K562 (cell line): ENCODE data around the gene ENTR1. TPM values are rescaled to one million over a fixed set of nuclear protein-coding genes. Genes with fewer than 3 reads are reported as not detected.

ENCODE experiments used
- KDM1A ChIP-seq, 2 experiments: fragments of 450-650 bp; IDR thresholded peaks; 2 replicates each; pipeline ENCODE4 v1.6.1; 2016; ENCODE audit warnings: mild to moderate bottlenecking in 2 of 2
- MTA1 ChIP-seq: fragments of 450-650 bp; IDR thresholded peaks from 2 replicates; pipeline ENCODE4 v1.6.1; 2017; ENCODE audit warnings: borderline replicate concordance
- POLR2B ChIP-seq: fragments of 450-650 bp; IDR thresholded peaks from 2 replicates; pipeline ENCODE4 v1.6.1; 2018; ENCODE audit warnings: low read depth; ENCODE audit not compliant: partially characterized antibody
- STAG1 ChIP-seq: sonication (generic); formaldehyde crosslinking; IDR thresholded peaks from 2 replicates; pipeline ENCODE4 v1.5.0; 2020; ENCODE audit warnings: missing genetic modification reagents, borderline replicate concordance
- ZNF232 ChIP-seq: sonication (generic); formaldehyde crosslinking; IDR thresholded peaks from 2 replicates; pipeline ENCODE4 v1.8.0; 2022; ENCODE audit warnings: mild to moderate bottlenecking, missing genetic modification reagents
- ZNF274 ChIP-seq: IDR thresholded peaks from 2 replicates; pipeline ENCODE4 v1.6.1; 2011; ENCODE audit warnings: low read depth, mild to moderate bottlenecking, low read length, moderate library complexity, borderline replicate concordance
- polyA plus RNA-seq, 8 experiments: library from polyadenylated mRNA; depleted of rRNA in 4 of 8; stranded (reverse) in 5 of 8; unstranded in 3 of 8; fragments of >200 nt; fragmentation: Nextera tagmentation in 2 of 8; fragmentation: Illumina TruSeq in 1 of 8; extraction: Ambion mirVana in 2 of 8; extraction: Trizol in 1 of 8; gene quantifications; 2 replicates each; pipeline versions ENCODE4 v1.2.1 to v1.2.3, GENCODE V29; 2011 to 2014; ENCODE audit warnings: inconsistent platforms in 1 of 8, missing spikeins in 1 of 8
- total RNA-seq, 7 experiments: library from RNA; depleted of rRNA in 6 of 7; stranded (reverse); fragments of >200 nt in 6 of 7; fragmentation: Illumina TruSeq in 2 of 7; extraction: Trizol in 2 of 7; gene quantifications; 2 replicates each; pipeline versions ENCODE4 v1.2.1 to v1.2.3, GENCODE V29; 2011 to 2021; ENCODE audit warnings: low replicate concordance in 1 of 7
- TF ChIP-seq, protein P1 (sequence below), 2 experiments: fragments of 450-650 bp in 1 of 2; sonication (generic) in 1 of 2; formaldehyde crosslinking in 1 of 2; IDR thresholded peaks; 2 replicates each; pipeline versions ENCODE4 v1.7.1 to v1.9.0; 2016 to 2022; ENCODE audit warnings: inconsistent platforms in 1 of 2, mild to moderate bottlenecking in 1 of 2, missing genetic modification reagents in 1 of 2
- TF ChIP-seq, protein P2 (sequence below): IDR thresholded peaks from 2 replicates; pipeline ENCODE4 v1.6.1; 2014; ENCODE audit warnings: antibody characterized with exemption
- TF ChIP-seq, protein P3 (sequence below), 2 experiments: fragments of 450-650 bp; conservative IDR thresholded peaks; 2 replicates each; pipeline ENCODE4 v1.6.1; 2017; ENCODE audit warnings: mild to moderate bottlenecking in 2 of 2, moderate library complexity in 2 of 2

Gene ENTR1
- total and polyA plus RNA-seq, 9 of the 15 experiments (the other 6 are each of a cell fraction or from before 2014, with no cell fraction given): 6.7 to 106 (median 72.6) TPM

DNA sequence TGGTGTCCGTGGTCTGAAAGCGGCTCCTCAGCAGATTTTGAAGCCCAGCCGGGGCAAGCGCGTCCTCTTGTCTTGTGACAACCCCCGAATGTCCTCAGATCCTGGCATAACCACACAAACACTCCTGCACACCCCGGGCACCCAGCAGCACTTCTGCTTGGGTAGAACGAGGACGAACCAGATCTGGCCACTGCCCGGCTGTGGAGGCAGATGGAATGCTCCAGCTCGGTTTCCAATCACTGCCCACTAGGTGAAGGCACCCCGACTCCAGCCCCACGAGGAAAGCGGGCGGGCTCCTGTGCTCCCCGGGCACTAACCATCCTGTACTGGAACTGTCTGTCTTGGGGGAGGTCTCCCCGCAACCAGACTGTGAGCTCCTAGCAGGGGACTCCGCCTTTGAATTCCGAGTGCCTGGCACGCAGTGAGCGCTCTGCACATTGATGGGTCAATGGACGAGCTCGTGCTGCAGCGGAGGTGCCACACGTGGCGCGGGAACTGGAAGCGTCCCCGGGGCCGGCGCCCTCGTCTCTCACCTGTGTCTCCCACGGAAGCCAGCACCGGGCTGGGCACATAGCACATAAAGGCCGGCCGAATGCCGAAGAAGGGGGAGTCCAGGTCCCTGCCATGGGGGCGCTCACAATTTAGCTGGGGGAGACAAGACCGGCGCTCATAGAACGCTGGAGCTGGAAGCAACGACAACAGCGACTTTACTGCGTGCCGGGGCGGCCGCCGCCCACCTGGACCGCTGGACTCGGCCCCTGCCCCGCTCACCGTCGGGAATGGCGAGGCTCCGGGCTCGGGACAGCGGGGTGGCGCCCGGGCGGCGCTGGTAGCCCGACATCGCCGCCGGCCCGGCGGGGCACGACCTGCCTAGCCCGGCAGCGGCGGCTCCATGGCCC, 608 bp downstream of the ENTR1 start (continued):
- TF ChIP-seq, protein P1, sequence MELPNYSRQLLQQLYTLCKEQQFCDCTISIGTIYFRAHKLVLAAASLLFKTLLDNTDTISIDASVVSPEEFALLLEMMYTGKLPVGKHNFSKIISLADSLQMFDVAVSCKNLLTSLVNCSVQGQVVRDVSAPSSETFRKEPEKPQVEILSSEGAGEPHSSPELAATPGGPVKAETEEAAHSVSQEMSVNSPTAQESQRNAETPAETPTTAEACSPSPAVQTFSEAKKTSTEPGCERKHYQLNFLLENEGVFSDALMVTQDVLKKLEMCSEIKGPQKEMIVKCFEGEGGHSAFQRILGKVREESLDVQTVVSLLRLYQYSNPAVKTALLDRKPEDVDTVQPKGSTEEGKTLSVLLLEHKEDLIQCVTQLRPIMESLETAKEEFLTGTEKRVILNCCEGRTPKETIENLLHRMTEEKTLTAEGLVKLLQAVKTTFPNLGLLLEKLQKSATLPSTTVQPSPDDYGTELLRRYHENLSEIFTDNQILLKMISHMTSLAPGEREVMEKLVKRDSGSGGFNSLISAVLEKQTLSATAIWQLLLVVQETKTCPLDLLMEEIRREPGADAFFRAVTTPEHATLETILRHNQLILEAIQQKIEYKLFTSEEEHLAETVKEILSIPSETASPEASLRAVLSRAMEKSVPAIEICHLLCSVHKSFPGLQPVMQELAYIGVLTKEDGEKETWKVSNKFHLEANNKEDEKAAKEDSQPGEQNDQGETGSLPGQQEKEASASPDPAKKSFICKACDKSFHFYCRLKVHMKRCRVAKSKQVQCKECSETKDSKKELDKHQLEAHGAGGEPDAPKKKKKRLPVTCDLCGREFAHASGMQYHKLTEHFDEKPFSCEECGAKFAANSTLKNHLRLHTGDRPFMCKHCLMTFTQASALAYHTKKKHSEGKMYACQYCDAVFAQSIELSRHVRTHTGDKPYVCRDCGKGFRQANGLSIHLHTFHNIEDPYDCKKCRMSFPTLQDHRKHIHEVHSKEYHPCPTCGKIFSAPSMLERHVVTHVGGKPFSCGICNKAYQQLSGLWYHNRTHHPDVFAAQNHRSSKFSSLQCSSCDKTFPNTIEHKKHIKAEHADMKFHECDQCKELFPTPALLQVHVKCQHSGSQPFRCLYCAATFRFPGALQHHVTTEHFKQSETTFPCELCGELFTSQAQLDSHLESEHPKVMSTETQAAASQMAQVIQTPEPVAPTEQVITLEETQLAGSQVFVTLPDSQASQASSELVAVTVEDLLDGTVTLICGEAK (IDR thresholded peaks at IDR 0.05): 0 out of 2 replicates have a peak, but pooled peaks have one; percentile 28
- TF ChIP-seq, protein P1 (CRISPR knock-in tag; IDR thresholded peaks at IDR 0.05): no peak
- TF ChIP-seq ZNF232 (CRISPR knock-in tag) (0 out of 2 replicates have a peak, but pooled peaks have one; percentile 10), STAG1 (CRISPR knock-in tag) (no peak), KDM1A (IDR thresholded peaks at IDR 0.05) (no peak), POLR2B (no peak), MTA1 (no peak), ZNF274 (no peak)
- TF ChIP-seq, protein P2, sequence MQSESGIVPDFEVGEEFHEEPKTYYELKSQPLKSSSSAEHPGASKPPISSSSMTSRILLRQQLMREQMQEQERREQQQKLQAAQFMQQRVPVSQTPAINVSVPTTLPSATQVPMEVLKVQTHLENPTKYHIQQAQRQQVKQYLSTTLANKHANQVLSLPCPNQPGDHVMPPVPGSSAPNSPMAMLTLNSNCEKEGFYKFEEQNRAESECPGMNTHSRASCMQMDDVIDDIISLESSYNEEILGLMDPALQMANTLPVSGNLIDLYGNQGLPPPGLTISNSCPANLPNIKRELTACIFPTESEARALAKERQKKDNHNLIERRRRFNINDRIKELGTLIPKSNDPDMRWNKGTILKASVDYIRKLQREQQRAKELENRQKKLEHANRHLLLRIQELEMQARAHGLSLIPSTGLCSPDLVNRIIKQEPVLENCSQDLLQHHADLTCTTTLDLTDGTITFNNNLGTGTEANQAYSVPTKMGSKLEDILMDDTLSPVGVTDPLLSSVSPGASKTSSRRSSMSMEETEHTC: no peak
- TF ChIP-seq, protein P3, sequence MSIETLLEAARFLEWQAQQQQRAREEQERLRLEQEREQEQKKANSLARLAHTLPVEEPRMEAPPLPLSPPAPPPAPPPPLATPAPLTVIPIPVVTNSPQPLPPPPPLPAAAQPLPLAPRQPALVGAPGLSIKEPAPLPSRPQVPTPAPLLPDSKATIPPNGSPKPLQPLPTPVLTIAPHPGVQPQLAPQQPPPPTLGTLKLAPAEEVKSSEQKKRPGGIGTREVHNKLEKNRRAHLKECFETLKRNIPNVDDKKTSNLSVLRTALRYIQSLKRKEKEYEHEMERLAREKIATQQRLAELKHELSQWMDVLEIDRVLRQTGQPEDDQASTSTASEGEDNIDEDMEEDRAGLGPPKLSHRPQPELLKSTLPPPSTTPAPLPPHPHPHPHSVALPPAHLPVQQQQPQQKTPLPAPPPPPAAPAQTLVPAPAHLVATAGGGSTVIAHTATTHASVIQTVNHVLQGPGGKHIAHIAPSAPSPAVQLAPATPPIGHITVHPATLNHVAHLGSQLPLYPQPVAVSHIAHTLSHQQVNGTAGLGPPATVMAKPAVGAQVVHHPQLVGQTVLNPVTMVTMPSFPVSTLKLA (conservative IDR thresholded peaks at IDR 0.05): peak; percentile 40 to 45
